ENCODE data around the gene ITM2C.

Gene ITM2C

GRCh38 chr2:230849633-230850357, 14.9 kb upstream of the ITM2C start:
- peak; percentile 30 to 47 for DNase-seq (ENCODE audit: low read depth in 2 of 2)
- TF ChIP-seq, protein P1, sequence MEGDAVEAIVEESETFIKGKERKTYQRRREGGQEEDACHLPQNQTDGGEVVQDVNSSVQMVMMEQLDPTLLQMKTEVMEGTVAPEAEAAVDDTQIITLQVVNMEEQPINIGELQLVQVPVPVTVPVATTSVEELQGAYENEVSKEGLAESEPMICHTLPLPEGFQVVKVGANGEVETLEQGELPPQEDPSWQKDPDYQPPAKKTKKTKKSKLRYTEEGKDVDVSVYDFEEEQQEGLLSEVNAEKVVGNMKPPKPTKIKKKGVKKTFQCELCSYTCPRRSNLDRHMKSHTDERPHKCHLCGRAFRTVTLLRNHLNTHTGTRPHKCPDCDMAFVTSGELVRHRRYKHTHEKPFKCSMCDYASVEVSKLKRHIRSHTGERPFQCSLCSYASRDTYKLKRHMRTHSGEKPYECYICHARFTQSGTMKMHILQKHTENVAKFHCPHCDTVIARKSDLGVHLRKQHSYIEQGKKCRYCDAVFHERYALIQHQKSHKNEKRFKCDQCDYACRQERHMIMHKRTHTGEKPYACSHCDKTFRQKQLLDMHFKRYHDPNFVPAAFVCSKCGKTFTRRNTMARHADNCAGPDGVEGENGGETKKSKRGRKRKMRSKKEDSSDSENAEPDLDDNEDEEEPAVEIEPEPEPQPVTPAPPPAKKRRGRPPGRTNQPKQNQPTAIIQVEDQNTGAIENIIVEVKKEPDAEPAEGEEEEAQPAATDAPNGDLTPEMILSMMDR (IDR thresholded peaks at IDR 0.05; ENCODE audit: low read depth, low read length): peak; percentile 89
- H3K4me3 ChIP-seq (replicated peaks in 1 of 2; ENCODE audit: low read depth in 2 of 2, low read length in 2 of 2): no peak overlapping the region

DNA sequence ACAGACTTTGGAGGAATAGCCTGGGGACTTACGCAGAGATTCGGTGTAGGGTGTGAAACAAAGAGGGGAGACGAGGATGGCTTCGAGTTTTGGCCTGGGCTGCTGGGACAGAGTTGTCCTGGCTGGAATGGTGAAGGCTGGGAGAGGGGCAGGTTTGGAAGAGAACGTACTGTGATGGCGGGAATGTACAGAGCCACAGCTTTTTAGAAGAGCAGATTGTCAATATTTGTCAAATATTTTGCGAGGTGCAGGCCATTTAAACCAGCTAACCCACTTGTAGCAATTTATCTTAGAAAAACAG, 14.4 kb upstream of the ITM2C start:
- TF ChIP-seq, protein P1 (IDR thresholded peaks at IDR 0.05; ENCODE audit: low read depth, low read length): no peak
- no peak for DNase-seq (ENCODE audit: low read depth in 2 of 2)

DNA sequence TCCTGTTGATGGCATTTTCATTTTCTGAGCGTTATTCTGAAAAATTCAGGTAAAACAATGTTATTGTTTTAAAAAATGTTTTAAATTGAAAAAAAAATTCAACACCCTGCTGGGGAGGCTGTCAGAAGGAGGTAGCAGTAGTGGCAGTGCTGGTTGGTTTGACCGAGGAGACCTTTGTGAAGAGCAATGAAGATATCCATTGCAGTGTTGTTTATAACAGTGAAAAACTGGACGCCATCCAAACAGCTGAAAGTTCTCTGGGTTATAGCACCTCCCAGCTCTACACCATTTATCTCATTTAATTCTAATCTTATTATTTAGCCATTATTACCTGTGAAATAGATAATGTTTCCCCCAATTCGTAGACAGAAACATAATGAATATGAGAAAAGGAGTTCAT, 12.6 kb upstream of the ITM2C start:
- H3K4me3 ChIP-seq (replicated peaks in 1 of 2; ENCODE audit: low read depth in 2 of 2, low read length in 2 of 2): no peak overlapping the region
- DNase-seq (ENCODE audit: low read depth in 2 of 2): no peak
- TF ChIP-seq, protein P1 (IDR thresholded peaks at IDR 0.05; ENCODE audit: low read depth, low read length): no peak

More for the DNA sequence above, 14.4 kb upstream of the ITM2C start:
- no peak overlapping the region for H3K4me3 ChIP-seq (replicated peaks in 1 of 2; ENCODE audit: low read depth in 2 of 2, low read length in 2 of 2)

DNA sequence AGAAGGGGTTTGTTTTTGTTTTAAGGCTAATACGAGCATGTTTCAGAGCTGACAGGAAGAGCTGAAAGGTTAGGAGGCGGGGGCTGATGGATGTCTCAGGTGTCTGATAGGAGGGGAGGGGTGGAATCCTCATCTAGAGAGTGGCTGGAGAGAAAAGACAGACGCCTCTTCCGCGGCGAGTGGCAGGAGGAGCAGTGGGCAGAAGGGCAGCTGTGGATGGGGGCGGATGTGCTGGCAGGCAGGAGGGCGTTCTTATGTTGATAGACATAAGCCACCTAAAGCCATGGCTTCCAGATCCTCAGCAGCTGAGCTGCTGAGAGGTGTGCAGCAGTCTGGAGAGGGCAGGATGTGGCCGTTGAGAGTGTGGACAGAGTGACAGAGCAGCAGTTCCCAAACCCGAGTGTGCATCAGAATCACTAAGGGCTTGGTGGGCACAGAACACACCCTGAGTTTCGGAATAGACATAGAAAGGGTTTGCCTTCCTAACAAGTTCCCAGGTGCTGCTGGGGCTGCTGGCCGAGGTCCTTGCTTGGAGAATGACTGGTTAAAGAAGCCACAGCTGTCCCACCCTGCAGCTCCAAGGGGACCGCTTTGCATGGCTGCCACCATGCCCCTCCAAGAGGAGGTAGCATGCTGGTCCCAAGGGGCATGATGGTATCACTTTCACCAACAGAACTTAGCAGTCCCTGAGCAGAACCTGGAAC, 3.0 kb upstream of the ITM2C start:
- DNase-seq (ENCODE audit: low read depth in 2 of 2): no peak
- TF ChIP-seq, protein P1 (IDR thresholded peaks at IDR 0.05; ENCODE audit: low read depth, low read length): no peak
- H3K4me3 ChIP-seq (replicated peaks in 1 of 2; ENCODE audit: low read depth in 2 of 2, low read length in 2 of 2): no peak overlapping the region

- DNase-seq (ENCODE audit: low read depth in 2 of 2): no peak
- H3K4me3 ChIP-seq (replicated peaks in 1 of 2; ENCODE audit: low read depth in 2 of 2, low read length in 2 of 2): no peak overlapping the region
- TF ChIP-seq, protein P1 (IDR thresholded peaks at IDR 0.05; ENCODE audit: low read depth, low read length): no peak
Measured at GRCh38 chr2:230862292-230862691, 2.5 kb upstream of the ITM2C start.

- no peak for DNase-seq (ENCODE audit: low read depth in 2 of 2)
- TF ChIP-seq, protein P1 (IDR thresholded peaks at IDR 0.05; ENCODE audit: low read depth, low read length): no peak
- H3K4me3 ChIP-seq (replicated peaks in 1 of 2; ENCODE audit: low read depth in 2 of 2, low read length in 2 of 2): no peak overlapping the region
Measured at GRCh38 chr2:230863031-230863430, 1.7 kb upstream of the ITM2C start.

All from cardiac fibroblast (primary cell).